Measurements from ENCODE around the gene CDK4. TPM values are rescaled to one million over a fixed set of nuclear protein-coding genes. Genes with fewer than 3 reads are reported as not detected.

Gene CDK4
- total and polyA plus RNA-seq, 2 donors from 2014 or later: 69.1 to 118 TPM

DNA sequence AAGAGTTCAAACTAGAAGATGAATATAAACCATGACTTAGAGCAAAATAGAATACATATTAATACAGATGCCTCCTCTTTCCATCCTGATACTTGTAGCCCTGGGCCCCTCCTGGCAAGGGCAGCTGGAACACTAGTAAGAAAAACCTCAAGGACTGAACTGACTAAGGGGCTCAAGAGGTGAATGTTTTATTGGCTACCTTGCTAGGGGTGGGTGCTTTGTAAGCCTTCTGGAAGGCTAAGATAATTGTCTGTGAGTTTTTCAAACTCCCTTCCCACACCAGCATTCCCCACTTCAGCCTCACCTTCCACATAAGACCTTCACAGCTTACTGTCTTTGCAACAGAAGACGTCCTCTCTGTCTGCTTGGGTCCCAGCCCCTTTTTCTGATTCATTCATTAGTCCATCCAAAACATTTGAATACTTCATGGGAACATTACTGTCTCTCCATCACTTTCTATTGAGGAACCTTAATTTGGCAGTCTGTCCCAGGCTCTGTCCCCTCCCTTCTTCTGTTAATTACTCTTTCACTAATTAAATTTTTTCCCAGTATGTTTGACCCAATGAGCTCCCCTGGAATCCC is 1.7 kb upstream of the CDK4 start:
- Histone ChIP-seq H3K4me1 (ENCODE audit: control insufficient read depth in 2 of 3, insufficient read depth in 2 of 3, low read depth in 1 of 3, low read length in 3 of 3) (peaks cover 4 to 21% (median 6%) of the 10 kb centered on the region in 3 donors), H3K9ac (ENCODE audit: low read length in 3 of 3) (no peak overlapping the region), H3K9me3 (ENCODE audit: control insufficient read depth in 2 of 3, insufficient read depth in 1 of 3, low read length in 3 of 3) (no peaks in the 10 kb centered on the region), H3K27ac (ENCODE audit: low read depth in 2 of 2, low read length in 2 of 2) (no peak overlapping the region), H3K27me3 (ENCODE audit: control insufficient read depth, insufficient read depth, low read length) (no peaks in the 10 kb centered on the region), H3K4me3 (ENCODE audit: low read length in 3 of 3) (peak overlapping the region in 1 of 3 donors; percentile 2), H3K36me3 (ENCODE audit: control insufficient read depth in 2 of 3, insufficient read depth in 3 of 3, low read length in 3 of 3) (peaks cover 4 to 8% (median 6%) of the 10 kb centered on the region in 3 donors)
- TF ChIP-seq, protein P1, sequence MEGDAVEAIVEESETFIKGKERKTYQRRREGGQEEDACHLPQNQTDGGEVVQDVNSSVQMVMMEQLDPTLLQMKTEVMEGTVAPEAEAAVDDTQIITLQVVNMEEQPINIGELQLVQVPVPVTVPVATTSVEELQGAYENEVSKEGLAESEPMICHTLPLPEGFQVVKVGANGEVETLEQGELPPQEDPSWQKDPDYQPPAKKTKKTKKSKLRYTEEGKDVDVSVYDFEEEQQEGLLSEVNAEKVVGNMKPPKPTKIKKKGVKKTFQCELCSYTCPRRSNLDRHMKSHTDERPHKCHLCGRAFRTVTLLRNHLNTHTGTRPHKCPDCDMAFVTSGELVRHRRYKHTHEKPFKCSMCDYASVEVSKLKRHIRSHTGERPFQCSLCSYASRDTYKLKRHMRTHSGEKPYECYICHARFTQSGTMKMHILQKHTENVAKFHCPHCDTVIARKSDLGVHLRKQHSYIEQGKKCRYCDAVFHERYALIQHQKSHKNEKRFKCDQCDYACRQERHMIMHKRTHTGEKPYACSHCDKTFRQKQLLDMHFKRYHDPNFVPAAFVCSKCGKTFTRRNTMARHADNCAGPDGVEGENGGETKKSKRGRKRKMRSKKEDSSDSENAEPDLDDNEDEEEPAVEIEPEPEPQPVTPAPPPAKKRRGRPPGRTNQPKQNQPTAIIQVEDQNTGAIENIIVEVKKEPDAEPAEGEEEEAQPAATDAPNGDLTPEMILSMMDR (IDR thresholded peaks at IDR 0.05; ENCODE audit: borderline replicate concordance, extremely low read depth, insufficient read depth): no peak
- DNase-seq: no peak
- intact Hi-C loops (cut with DNase I): no loop called here
- FAIRE-seq: no peak

DNA sequence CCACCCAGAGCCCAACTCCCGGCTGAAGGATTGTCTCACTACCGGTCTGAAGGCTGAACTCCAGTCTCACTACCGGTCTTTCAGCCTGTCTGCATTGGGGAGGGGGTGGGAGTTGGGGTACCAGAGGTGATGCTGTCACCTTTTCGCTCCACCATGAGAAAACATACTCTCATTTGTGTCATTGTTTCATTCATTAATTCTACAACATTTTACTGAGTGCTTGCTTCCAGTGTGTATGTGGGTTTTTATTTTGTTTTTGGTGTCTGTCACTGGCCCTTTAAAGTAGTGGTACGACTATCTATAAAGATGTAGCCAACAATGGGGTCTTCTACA is 524 bp upstream of the CDK4 start:
- Histone ChIP-seq H3K4me1 (ENCODE audit: control insufficient read depth in 2 of 3, insufficient read depth in 2 of 3, low read depth in 1 of 3, low read length in 3 of 3) (peaks cover 4 to 21% (median 6%) of the 10 kb centered on the region in 3 donors), H3K9me3 (ENCODE audit: control insufficient read depth in 2 of 3, insufficient read depth in 1 of 3, low read length in 3 of 3) (no peaks in the 10 kb centered on the region), H3K4me3 (ENCODE audit: low read length in 3 of 3) (peak overlapping the region; percentile 53 to 59 (median 58)), H3K27me3 (ENCODE audit: control insufficient read depth, insufficient read depth, low read length) (no peaks in the 10 kb centered on the region), H3K9ac (ENCODE audit: low read length in 3 of 3) (peak overlapping the region in 2 of 3 donors; percentile 9 to 54), H3K36me3 (ENCODE audit: control insufficient read depth in 2 of 3, insufficient read depth in 3 of 3, low read length in 3 of 3) (peaks cover 0 to 8% (median 8%) of the 10 kb centered on the region in 3 donors), H3K27ac (ENCODE audit: low read depth in 2 of 2, low read length in 2 of 2) (peak overlapping the region; percentile 20 to 77)
- intact Hi-C loops (cut with DNase I): no loop called here
- no peak for FAIRE-seq
- DNase-seq: no peak
- TF ChIP-seq, protein P1 (IDR thresholded peaks at IDR 0.05; ENCODE audit: borderline replicate concordance, extremely low read depth, insufficient read depth): no peak

DNA sequence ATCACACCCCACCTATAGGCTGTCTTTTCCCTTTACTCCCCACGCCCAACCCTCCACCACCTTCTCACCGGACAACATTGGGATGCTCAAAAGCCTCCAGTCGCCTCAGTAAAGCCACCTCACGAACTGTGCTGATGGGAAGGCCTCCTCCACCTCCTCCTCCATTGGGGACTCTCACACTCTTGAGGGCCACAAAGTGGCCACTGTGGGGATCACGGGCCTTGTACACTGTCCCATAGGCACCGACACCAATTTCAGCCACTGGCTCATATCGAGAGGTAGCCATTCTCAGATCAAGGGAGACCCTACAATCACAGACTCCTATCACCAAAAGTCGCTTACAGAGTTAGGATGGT is 700 bp downstream of the CDK4 start:
- H3K9me3 ChIP-seq (ENCODE audit: control insufficient read depth in 2 of 3, insufficient read depth in 1 of 3, low read length in 3 of 3): no peaks in the 10 kb centered on the region
- H3K4me1 ChIP-seq (ENCODE audit: control insufficient read depth in 2 of 3, insufficient read depth in 2 of 3, low read depth in 1 of 3, low read length in 3 of 3): peaks cover 4 to 19% (median 6%) of the 10 kb centered on the region in 3 donors
- DNase-seq (peak in 2 of 5 donors; percentile 63 to 71), FAIRE-seq (no peak)
- H3K27me3 ChIP-seq (ENCODE audit: control insufficient read depth, insufficient read depth, low read length): no peaks in the 10 kb centered on the region
- peaks cover 7 to 13% (median 8%) of the 10 kb centered on the region in 3 donors for H3K36me3 ChIP-seq (ENCODE audit: control insufficient read depth in 2 of 3, insufficient read depth in 3 of 3, low read length in 3 of 3)
- TF ChIP-seq, protein P1 (IDR thresholded peaks at IDR 0.05; ENCODE audit: borderline replicate concordance, extremely low read depth, insufficient read depth): no peak
- peak overlapping the region; percentile 61 to 77 for H3K27ac ChIP-seq (ENCODE audit: low read depth in 2 of 2, low read length in 2 of 2)
- peak overlapping the region; percentile 34 to 86 (median 80) for H3K9ac ChIP-seq (ENCODE audit: low read length in 3 of 3)
- intact Hi-C loops (cut with DNase I): no loop called here
- peak overlapping the region; percentile 62 to 91 (median 84) for H3K4me3 ChIP-seq (ENCODE audit: low read length in 3 of 3)
